SU-DHL-6 (cell line): ENCODE measurements around the gene XRCC6.

Source experiments
- H2AFZ ChIP-seq: fragments of 200-600 bp; sonication (generic); 2 replicates; pipeline ENCODE4 v1.6.1; 2014; ENCODE audit warnings: low read depth, mild to moderate bottlenecking, moderate library complexity, mixed read lengths, antibody characterized with exemption, low read length; ENCODE audit not compliant: severe bottlenecking
- H3F3A ChIP-seq: fragments of 200-600 bp; shearing (Covaris generic); 2 replicates; pipeline ENCODE4 v1.6.0; 2016; ENCODE audit warnings: antibody characterized with exemption, mild to moderate bottlenecking; ENCODE audit not compliant: insufficient read depth
- H3K27ac ChIP-seq: fragments of 200-600 bp; sonication (generic); 2 replicates; pipeline ENCODE4 v1.5.1; 2016; ENCODE audit warnings: low read depth, mild to moderate bottlenecking, low read length, moderate library complexity, mixed read lengths
- H3K27me3 ChIP-seq: fragments of 200-600 bp; sonication (generic), shearing (Covaris generic); 2 replicates; pipeline ENCODE4 v1.6.0; 2014; ENCODE audit warnings: mild to moderate bottlenecking, low read length
- H3K36me3 ChIP-seq: fragments of 200-600 bp; sonication (generic); 2 replicates; pipeline ENCODE4 v1.6.1; 2014; ENCODE audit warnings: mild to moderate bottlenecking, low read length, mixed read lengths
- H3K4me2 ChIP-seq: fragments of 300-600, 200-600 bp; shearing (Covaris generic), sonication (generic); 2 replicates; pipeline ENCODE4 v1.6.0; 2014; ENCODE audit warnings: low read length, low read depth, mild to moderate bottlenecking; ENCODE audit not compliant: poor library complexity, severe bottlenecking
- H3K4me3 ChIP-seq: fragments of 200-600 bp; sonication (generic); 2 replicates; pipeline ENCODE4 v1.5.1; 2014; ENCODE audit warnings: antibody characterized with exemption, low read length, mild to moderate bottlenecking, mixed read lengths; ENCODE audit not compliant: insufficient read depth, poor library complexity, severe bottlenecking
- H3K79me2 ChIP-seq: fragments of 200-600 bp; sonication (generic); 2 replicates; pipeline ENCODE4 v1.6.1; 2014; ENCODE audit warnings: mild to moderate bottlenecking, low read length, moderate library complexity; ENCODE audit not compliant: insufficient read depth
- H3K9ac ChIP-seq: fragments of 200-600 bp; sonication (generic); 2 replicates; pipeline ENCODE4 v1.7.0; 2014; ENCODE audit warnings: mild to moderate bottlenecking, low read length
- H3K9me2 ChIP-seq: fragments of 200-600 bp; sonication (generic); replicated peaks from 2 replicates; pipeline ENCODE4 v1.6.1; 2014; ENCODE audit warnings: low read length; ENCODE audit not compliant: insufficient read depth
- H3K9me3 ChIP-seq: fragments of 200-600 bp; sonication (generic); 2 replicates; pipeline ENCODE4 v1.6.1; 2014; ENCODE audit warnings: low read length, mixed read lengths; ENCODE audit not compliant: insufficient read depth
- H4K20me1 ChIP-seq: fragments of 200-600 bp; sonication (generic); 2 replicates; pipeline ENCODE4 v1.6.1; 2014; ENCODE audit warnings: low read depth, mild to moderate bottlenecking, antibody characterized with exemption, low read length, moderate library complexity, mixed read lengths
- EZH2phosphoT487 ChIP-seq: fragments of 200-600 bp; sonication (generic), shearing (Covaris generic); conservative IDR thresholded peaks from 2 replicates; pipeline ENCODE4 v1.6.1; 2018; ENCODE audit warnings: mild to moderate bottlenecking, antibody characterized with exemption, low read length, moderate library complexity, mixed read lengths
- TF ChIP-seq, protein P1 (sequence below): fragments of 200-600 bp; sonication (generic); IDR thresholded peaks from one replicate; pipeline ENCODE4 v1.5.1; 2017; ENCODE audit warnings: antibody characterized with exemption, mild to moderate bottlenecking, low read length, moderate library complexity; ENCODE audit not compliant: insufficient read depth, poor library complexity, severe bottlenecking

XRCC6 gene

GRCh38 chr22:41696703-41697102 is 75.6 kb downstream of the XRCC6 start:
- TF ChIP-seq EZH2phosphoT487, result no peak
- TF ChIP-seq, protein P1, sequence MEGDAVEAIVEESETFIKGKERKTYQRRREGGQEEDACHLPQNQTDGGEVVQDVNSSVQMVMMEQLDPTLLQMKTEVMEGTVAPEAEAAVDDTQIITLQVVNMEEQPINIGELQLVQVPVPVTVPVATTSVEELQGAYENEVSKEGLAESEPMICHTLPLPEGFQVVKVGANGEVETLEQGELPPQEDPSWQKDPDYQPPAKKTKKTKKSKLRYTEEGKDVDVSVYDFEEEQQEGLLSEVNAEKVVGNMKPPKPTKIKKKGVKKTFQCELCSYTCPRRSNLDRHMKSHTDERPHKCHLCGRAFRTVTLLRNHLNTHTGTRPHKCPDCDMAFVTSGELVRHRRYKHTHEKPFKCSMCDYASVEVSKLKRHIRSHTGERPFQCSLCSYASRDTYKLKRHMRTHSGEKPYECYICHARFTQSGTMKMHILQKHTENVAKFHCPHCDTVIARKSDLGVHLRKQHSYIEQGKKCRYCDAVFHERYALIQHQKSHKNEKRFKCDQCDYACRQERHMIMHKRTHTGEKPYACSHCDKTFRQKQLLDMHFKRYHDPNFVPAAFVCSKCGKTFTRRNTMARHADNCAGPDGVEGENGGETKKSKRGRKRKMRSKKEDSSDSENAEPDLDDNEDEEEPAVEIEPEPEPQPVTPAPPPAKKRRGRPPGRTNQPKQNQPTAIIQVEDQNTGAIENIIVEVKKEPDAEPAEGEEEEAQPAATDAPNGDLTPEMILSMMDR, result no peak
- Histone ChIP-seq H4K20me1 (no peaks in the 10 kb centered on the region), H3K27me3 (no peaks in the 10 kb centered on the region), H3K9me2 (no peaks in the 10 kb centered on the region), H3K4me3 (no peak overlapping the region), H3K9ac (no peak overlapping the region; the same call in 1 of the 2 replicates), H3K27ac (no peak overlapping the region), H2AFZ (peak overlapping the region; percentile 83), H3K79me2 (no peaks in the 10 kb centered on the region), H3F3A (no peaks in the 10 kb centered on the region), H3K4me2 (no peak overlapping the region), H3K9me3 (no peaks in the 10 kb centered on the region), H3K36me3 (no peaks in the 10 kb centered on the region)

DNA sequence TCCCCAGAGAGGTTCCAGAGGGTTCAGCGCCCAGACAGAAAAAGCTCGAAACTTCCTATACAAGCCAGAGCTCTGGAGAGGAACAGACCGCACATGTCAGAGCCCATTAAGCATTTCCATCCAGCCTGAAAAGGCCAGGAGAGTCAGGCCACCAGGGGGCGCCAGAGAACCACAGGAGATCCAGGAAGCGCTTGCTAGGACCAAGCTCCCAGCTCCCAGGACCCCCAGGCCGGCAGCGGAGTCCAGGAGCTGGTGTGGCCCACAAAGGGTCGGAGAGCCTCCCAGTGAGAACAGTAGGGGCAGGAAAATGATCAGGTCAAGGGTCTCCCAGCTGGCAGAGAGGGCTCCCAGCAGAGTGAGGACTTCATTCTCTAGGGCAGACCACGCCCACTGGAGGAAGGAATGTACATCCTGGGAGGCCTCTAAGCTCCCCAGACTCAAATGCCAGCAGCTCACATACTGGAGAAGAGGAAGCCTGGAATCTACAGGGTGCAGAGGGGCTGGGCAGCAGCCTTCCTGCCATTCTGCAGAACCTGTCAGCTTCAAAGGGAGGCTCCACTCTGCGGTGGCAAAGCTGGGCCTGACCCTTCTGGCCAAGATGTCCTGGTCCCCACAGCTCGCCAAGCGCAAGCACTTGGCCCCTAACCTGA is 76.2 kb downstream of the XRCC6 start:
- no peaks in the 10 kb centered on the region for H3K79me2 ChIP-seq

DNA sequence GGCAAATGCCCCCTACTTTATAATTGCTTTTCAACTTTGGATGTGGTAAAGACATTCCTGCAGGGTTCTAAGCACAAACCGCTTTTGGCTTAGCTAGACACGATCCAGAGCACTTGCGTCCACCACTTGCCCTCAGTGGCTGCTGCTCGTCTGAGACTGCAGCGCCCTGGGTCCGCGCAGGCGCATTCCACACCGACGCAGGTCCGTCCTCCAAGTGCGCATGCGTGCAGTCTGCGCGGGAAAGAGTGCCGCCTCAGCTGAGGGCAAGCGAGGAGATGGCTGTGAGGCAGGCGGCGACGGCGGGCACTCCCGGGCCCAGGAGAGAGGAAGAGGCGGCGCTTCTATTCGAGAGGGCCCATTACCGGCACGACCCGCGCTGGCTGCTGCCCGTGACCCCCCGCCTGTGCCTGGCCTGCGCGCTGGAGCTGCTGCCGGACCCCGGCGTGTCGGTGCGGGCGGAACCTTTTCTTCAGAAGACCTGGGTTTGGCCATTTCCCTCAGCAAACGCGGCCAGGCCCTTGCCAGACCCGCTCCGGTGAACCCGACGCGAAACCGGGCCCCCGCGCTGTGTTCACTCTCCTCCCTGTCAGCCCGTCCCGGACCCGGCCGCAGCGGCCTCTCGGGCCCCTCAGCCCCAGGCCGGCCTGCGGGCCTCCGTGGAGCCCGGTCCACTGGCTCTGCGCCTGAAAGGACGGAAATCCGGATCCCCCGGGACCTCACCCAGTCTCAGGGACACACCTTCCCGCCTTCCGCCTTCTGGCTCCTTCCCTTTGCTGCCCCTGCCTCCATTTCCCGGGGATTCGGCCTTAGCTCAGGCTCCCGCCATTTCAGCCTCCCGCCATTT is 78.4 kb downstream of the XRCC6 start, which contains the start of gene MEI1:
Gene MEI1 (plus strand): TSS at position 240 of the 844 bp plus-strand sequence. CDS start 36 bp downstream, at position 276.
- Histone ChIP-seq H3K4me3 (no peak within 1 kb of the TSS), H3K9me2 (no peaks in the 10 kb centered on the region), H3F3A (no peaks in the 10 kb centered on the region), H3K27me3 (no peaks in the 10 kb centered on the region), H3K79me2 (no peaks in the 10 kb centered on the region), H3K27ac (no peak within 1 kb of the TSS), H3K4me2 (no peak within 1 kb of the TSS), H3K9ac (no peak within 1 kb of the TSS), H4K20me1 (no peaks in the 10 kb centered on the region), H2AFZ (no peak within 1 kb of the TSS), H3K36me3 (no peaks in the 10 kb centered on the region), H3K9me3 (no peaks in the 10 kb centered on the region)
- TF ChIP-seq EZH2phosphoT487, result no peak
- TF ChIP-seq, protein P1, result no peak

More for the DNA sequence above, 76.2 kb downstream of the XRCC6 start:
- Histone ChIP-seq H3K27me3 (no peaks in the 10 kb centered on the region), H3F3A (no peaks in the 10 kb centered on the region), H3K9me3 (no peaks in the 10 kb centered on the region), H3K27ac (no peak overlapping the region), H3K4me3 (no peak overlapping the region), H3K9me2 (no peaks in the 10 kb centered on the region), H2AFZ (peak overlapping the region; percentile 83), H3K36me3 (no peaks in the 10 kb centered on the region), H3K9ac (no peak overlapping the region; the same call in 1 of the 2 replicates), H4K20me1 (no peaks in the 10 kb centered on the region), H3K4me2 (peak overlapping the region; percentile 8)
- TF ChIP-seq EZH2phosphoT487, result no peak
- TF ChIP-seq, protein P1, result peak; percentile 95
